ENCODE data around the gene ZNF497.

The ZNF497 gene

DNA sequence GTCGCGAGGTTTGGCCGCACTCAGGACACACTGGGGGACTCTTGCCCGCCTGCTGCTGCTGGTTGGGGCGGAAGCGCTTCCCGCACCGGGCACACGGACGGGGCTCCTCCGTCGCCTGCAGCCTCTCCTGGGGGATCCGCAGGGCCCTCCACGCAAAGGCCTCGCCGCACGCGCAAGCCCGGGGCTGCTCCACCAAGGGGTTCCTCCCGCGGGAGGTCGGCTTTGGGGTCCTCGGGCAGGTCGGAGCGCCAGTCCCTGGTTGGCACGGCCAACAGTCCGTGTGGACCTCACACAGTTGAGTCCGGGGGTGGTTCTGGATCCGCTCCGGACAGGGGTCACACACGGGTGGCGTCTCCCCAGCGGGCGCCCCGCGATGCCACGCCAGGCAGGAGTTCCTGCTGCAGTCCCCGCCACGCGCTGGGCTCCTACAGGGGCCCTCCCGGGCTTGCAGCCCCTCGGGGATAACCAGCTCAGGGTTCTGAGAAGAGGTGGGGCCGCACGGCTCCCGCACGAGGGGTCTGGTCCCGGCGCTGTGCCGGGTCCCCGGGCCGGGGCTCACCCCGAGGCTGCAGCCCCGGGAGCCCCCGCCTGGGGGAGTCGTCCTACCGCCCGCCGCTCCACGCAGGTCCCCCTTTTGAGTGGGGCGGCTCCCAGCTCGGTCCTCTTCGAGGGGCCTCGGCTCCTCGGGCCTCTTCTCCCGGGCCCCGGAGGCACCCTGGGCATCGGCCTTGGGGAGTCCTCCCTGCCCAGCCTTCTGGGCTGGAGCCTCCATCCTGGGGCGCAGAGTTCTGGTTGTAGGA lies 6.2 kb upstream of the ZNF497 start:
- TF ChIP-seq, protein P1, sequence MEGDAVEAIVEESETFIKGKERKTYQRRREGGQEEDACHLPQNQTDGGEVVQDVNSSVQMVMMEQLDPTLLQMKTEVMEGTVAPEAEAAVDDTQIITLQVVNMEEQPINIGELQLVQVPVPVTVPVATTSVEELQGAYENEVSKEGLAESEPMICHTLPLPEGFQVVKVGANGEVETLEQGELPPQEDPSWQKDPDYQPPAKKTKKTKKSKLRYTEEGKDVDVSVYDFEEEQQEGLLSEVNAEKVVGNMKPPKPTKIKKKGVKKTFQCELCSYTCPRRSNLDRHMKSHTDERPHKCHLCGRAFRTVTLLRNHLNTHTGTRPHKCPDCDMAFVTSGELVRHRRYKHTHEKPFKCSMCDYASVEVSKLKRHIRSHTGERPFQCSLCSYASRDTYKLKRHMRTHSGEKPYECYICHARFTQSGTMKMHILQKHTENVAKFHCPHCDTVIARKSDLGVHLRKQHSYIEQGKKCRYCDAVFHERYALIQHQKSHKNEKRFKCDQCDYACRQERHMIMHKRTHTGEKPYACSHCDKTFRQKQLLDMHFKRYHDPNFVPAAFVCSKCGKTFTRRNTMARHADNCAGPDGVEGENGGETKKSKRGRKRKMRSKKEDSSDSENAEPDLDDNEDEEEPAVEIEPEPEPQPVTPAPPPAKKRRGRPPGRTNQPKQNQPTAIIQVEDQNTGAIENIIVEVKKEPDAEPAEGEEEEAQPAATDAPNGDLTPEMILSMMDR (conservative IDR thresholded peaks at IDR 0.05), result no peak
- H3K27ac ChIP-seq, result no peak overlapping the region

DNA sequence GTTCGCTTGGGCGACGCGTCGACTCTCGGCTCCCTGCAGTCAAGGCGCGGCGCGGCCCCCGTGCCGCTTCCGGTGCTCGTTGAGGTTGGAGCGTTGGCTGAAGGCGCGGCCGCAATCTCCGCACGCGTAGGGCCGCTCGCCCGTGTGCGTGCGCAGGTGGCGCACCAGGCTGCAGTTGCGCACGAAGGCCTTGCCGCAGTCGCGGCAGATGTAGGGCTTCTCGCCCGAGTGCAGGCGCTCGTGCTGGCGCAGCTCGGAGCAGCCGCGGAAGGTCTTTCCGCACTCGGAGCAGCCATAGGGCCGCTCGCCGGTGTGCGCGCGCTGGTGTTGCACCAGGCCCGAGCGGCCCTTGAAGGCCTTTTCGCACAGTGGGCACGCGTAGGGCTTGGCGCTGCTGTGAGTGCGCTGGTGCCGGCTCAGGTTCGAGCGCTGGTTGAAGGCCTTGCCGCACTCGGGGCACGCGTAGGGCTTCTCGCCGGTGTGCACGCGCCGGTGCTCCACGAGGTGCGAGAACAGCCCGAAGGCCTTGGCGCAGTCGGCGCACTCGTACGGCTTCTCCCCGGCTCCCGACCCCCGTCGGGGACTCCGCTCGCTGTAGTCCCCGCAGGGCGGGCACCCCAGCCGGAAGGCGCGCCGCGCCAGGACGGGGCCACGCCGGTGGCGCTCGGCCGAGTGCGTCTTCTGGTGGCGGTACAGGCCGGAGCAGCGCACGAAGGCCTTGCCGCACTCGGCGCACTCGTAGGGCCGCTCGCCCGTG lies 5.3 kb upstream of the ZNF497 start:
- TF ChIP-seq, protein P1 (conservative IDR thresholded peaks at IDR 0.05), result no peak
- H3K27ac ChIP-seq, result no peak overlapping the region

DNA sequence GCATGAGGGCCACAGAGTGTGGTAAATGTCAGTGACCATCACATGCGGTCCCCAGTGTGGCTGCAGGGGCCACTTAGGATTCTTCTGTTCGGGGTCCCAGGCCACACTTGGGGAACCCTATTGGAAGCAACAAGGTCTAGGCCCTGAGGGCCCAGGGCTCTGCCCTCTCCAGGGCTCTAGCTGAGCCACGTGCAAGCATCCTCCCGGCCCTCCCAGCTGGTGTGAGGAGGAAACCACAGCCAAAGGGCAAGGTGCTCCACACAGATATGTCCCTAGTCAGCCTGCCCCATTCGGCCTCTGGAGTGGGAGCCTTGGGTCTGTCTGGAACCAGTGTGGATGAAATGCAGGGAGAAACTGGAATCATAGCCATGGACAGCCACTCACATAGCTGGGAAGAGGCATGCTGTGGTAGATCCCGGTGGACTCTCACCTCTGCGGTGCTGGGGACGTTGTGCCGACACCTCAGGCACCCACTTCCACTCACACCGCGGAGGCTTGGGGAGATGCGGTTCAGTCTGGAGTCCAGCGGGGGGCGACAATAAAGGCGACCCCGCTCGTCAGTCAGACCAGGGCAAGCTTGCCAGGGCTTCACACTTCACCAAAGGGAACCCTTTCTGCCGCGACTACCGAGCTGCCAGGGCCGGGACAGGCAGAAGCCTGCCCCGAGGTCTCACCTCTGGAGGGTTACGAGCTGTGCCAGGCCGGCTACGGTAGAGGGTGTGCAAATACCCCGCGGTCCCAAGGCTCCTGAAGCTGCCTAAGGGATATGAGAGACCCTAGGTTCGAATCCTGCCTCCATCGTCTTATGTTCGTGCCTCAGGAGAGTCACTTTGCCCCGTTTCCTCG lies 4.3 kb upstream of the ZNF497 start:
- no peak overlapping the region for H3K27ac ChIP-seq
- TF ChIP-seq, protein P1 (conservative IDR thresholded peaks at IDR 0.05), result no peak

DNA sequence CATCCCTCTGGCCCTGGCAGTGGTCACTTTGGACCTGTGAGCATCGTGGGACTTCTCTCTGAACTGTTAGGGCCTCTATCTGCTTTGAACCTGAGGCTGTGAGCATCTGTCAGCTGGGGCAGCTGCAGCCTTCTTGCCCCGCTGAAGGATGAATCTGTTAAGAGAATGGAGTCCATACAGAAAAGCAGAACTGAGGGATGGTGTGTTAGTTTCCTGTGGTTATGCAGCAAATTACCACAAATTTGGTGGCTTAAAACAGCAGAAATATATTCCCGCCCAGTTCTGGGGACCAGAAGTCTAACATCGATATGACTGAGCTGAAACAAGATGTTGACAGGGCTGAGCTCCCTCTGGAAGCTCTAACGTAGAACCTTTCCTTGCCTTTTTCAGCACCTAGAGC lies 1.6 kb upstream of the ZNF497 start:
- no peak overlapping the region for H3K27ac ChIP-seq
- TF ChIP-seq, protein P1 (conservative IDR thresholded peaks at IDR 0.05), result no peak

DNA sequence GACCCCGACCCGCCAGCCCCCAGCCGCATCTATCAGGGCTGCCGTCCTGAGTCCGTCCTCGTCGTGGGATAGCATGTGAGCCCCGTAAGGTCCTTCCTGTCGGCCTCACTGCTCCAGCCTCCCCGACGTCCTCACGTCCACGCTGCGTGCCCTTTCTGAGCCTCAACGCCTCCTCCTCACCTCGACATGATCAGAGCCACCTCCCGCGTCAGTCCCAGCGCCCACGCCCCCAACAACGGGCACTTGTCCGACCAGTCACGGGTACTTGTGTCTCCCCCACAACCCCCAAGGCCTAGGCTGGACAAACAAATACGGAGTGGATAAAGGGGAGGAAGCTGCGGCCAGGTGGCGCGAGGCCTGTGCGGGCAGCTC lies 665 bp downstream of the ZNF497 start:
- TF ChIP-seq, protein P1 (conservative IDR thresholded peaks at IDR 0.05), result no peak
- H3K27ac ChIP-seq, result peak overlapping the region; percentile 99

DNA sequence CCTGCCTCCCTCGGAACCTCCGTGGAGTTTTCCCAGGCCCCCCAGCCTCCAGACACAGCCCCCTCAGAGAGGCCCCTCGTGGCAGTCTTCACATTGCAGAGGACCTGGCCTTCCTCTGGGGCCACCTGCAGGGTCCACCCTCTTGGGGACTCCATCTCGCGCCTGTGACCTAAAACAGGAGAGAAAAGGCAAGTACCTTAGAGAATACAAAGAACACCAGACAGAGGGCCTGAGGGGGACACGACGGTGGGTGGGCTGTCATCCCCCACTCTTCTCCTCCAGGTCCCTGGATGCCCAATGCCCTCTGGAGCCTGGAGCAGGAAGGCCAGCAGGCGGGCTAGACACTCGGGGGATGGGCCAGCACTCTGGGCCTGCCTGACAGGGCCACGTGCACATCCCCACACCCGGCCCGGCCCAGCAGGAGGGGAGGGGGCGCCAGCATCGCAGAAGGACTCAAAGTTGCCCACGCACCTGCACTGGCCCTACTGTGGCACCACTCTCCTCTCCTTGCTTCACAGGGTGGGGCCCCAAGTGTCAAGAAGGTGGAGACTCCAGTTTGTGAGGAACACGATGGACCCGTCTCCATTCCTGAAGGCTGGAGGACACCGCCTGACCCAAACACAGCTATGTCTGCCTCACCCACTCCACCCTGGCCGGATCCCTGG lies 4.9 kb downstream of the ZNF497 start:
- TF ChIP-seq, protein P1 (conservative IDR thresholded peaks at IDR 0.05), result no peak

More for the DNA sequence above, 4.9 kb downstream of the ZNF497 start:
- H3K27ac ChIP-seq, result no peak overlapping the region
